ENCODE results near the gene CDYL.

Gene CDYL

DNA sequence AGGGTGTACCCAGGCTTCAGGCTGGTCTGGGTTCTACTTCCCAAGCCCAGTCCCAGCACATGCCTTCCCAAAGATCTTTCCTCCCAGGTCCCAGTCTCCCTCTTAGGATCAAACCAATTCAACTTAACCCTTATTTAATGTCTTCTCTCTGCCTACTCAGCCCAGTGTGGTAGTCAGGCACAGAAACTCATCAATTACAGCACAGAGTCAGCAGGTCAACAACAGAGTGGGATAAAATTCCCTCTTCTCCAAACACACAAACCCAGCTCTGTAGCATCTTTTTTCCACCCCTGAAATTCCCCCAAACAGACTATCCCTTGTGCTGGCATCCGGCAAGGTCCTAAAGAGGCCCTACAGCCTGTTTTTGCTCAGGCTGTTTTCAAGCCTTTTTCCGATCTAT, 47.3 kb upstream of the CDYL start:
- TF ChIP-seq, protein P1, sequence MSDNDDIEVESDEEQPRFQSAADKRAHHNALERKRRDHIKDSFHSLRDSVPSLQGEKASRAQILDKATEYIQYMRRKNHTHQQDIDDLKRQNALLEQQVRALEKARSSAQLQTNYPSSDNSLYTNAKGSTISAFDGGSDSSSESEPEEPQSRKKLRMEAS (IDR thresholded peaks at IDR 0.05) = no peak
- TF ChIP-seq TAF1 (IDR thresholded peaks at IDR 0.05; ENCODE audit: low read depth) (no peak), EGR1 (IDR thresholded peaks at IDR 0.05) (no peak), TEAD4 (IDR thresholded peaks at IDR 0.05) (no peak), CEBPB (IDR thresholded peaks at IDR 0.05) (no peak), EP300 (IDR thresholded peaks at IDR 0.05; ENCODE audit: borderline replicate concordance) (no peak), ZBTB7A (IDR thresholded peaks at IDR 0.05; ENCODE audit: low read depth) (no peak), YY1 (IDR thresholded peaks at IDR 0.05; ENCODE audit: low read depth) (no peak), RAD21 (IDR thresholded peaks at IDR 0.05; ENCODE audit: low read depth) (no peak)
- TF ChIP-seq, protein P2, sequence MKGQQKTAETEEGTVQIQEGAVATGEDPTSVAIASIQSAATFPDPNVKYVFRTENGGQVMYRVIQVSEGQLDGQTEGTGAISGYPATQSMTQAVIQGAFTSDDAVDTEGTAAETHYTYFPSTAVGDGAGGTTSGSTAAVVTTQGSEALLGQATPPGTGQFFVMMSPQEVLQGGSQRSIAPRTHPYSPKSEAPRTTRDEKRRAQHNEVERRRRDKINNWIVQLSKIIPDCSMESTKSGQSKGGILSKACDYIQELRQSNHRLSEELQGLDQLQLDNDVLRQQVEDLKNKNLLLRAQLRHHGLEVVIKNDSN (IDR thresholded peaks at IDR 0.05) = no peak
- TF ChIP-seq, protein P3, sequence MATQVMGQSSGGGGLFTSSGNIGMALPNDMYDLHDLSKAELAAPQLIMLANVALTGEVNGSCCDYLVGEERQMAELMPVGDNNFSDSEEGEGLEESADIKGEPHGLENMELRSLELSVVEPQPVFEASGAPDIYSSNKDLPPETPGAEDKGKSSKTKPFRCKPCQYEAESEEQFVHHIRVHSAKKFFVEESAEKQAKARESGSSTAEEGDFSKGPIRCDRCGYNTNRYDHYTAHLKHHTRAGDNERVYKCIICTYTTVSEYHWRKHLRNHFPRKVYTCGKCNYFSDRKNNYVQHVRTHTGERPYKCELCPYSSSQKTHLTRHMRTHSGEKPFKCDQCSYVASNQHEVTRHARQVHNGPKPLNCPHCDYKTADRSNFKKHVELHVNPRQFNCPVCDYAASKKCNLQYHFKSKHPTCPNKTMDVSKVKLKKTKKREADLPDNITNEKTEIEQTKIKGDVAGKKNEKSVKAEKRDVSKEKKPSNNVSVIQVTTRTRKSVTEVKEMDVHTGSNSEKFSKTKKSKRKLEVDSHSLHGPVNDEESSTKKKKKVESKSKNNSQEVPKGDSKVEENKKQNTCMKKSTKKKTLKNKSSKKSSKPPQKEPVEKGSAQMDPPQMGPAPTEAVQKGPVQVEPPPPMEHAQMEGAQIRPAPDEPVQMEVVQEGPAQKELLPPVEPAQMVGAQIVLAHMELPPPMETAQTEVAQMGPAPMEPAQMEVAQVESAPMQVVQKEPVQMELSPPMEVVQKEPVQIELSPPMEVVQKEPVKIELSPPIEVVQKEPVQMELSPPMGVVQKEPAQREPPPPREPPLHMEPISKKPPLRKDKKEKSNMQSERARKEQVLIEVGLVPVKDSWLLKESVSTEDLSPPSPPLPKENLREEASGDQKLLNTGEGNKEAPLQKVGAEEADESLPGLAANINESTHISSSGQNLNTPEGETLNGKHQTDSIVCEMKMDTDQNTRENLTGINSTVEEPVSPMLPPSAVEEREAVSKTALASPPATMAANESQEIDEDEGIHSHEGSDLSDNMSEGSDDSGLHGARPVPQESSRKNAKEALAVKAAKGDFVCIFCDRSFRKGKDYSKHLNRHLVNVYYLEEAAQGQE (IDR thresholded peaks at IDR 0.05; ENCODE audit: low read depth) = no peak

DNA sequence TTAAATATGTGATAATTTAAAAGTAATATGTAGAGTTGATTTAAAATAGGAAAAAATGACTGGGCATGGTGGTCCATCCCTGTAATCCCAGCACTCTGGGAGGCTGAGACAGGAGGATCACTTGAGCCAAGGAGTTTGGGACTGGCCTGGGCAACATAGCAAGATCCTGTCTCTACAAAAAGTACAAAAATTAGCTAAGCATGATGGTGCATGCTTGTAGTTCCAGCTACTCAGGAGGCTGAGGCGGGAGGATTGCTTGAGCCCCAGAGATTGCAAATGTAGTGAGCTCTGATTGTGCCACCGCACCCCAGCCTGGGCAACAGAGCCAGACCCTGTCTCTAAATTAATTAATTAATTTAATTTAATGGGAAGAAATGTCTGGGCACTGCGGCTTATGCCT, 44.2 kb upstream of the CDYL start:
- TF ChIP-seq, protein P2 (IDR thresholded peaks at IDR 0.05) = no peak
- no peak for TF ChIP-seq ZBTB7A (IDR thresholded peaks at IDR 0.05; ENCODE audit: low read depth)
- TF ChIP-seq CEBPB (IDR thresholded peaks at IDR 0.05) = no peak
- TF ChIP-seq EGR1 (IDR thresholded peaks at IDR 0.05) = no peak
- TF ChIP-seq TEAD4 (IDR thresholded peaks at IDR 0.05) = no peak
- no peak for TF ChIP-seq TCF12 (IDR thresholded peaks at IDR 0.05; ENCODE audit: low read depth)
- TF ChIP-seq FOXM1 (IDR thresholded peaks at IDR 0.05; ENCODE audit: borderline replicate concordance, low read depth) = no peak
- no peak for TF ChIP-seq NFIC (IDR thresholded peaks at IDR 0.05)
- no peak for TF ChIP-seq TAF1 (IDR thresholded peaks at IDR 0.05; ENCODE audit: low read depth)
- TF ChIP-seq, protein P3 (IDR thresholded peaks at IDR 0.05; ENCODE audit: low read depth) = no peak

DNA sequence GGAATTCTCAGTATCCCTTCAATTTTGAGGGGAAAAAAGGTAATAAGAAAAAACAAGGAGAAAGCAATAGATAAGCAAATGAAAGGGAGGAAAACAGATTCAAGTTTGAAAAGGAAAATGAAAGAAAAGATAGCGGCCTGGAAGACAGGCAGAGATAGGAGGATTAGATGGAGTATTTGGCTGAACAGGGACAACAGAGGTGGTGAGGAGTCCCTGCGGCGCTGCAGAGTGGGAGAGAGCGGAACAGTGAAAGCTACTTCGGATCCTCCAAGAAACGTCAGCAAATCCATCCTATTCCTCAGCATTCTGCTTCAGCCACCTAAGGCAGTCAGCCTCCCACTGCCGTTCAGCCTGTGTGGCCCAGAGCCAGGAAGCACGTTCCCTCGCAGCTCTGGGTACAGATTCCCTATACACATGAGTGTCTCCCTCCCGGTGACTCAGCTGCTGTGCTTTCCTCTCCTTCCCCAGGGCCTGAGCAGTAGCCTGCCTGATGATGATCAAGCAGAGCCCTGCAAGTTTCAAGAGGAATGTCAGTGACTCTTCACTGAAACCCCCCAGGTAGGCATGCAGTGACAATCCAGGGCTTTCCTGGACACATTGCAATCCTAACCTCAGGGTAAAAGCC, 43.4 kb upstream of the CDYL start:
- no peak for TF ChIP-seq FOXM1 (IDR thresholded peaks at IDR 0.05; ENCODE audit: borderline replicate concordance, low read depth)
- peak; percentile 41; the same call in 1 of the 2 replicates for TF ChIP-seq NFIC (IDR thresholded peaks at IDR 0.05)
- no peak for TF ChIP-seq ZBTB7A (IDR thresholded peaks at IDR 0.05; ENCODE audit: low read depth)
- TF ChIP-seq EGR1 (IDR thresholded peaks at IDR 0.05) = no peak
- no peak for TF ChIP-seq TAF1 (IDR thresholded peaks at IDR 0.05; ENCODE audit: low read depth)
- TF ChIP-seq EP300 (IDR thresholded peaks at IDR 0.05; ENCODE audit: borderline replicate concordance) = no peak
- TF ChIP-seq, protein P1 (IDR thresholded peaks at IDR 0.05) = peak; percentile 49; the same call in 1 of the 2 replicates
- no peak for TF ChIP-seq CEBPB (IDR thresholded peaks at IDR 0.05)

DNA sequence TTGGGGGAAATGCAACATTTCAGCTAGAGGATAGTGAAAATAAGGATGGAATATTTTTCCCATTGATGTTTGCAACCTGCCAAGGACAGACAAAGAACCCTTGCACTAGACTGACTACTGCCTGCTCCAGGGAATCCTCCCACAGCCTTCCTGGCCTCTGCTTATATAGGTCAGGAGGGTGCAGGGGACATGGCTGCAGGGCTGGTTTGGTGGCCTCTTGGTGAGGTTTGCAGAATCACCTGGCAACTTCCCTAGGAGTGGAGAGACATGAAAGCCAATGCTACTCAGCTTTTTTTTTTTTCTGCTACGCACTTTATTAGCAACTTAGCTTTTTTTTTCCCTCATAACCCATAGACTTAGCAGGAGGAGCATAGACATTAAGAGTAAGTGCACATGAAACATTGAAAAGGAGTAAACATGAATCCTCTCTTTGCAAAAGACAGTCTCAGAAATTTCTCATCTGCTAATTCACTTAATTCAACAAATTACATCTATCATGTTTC, 39.8 kb upstream of the CDYL start:
- TF ChIP-seq, protein P1 (IDR thresholded peaks at IDR 0.05) = no peak
- no peak for TF ChIP-seq FOXM1 (IDR thresholded peaks at IDR 0.05; ENCODE audit: borderline replicate concordance, low read depth)
- TF ChIP-seq, protein P2 (IDR thresholded peaks at IDR 0.05) = no peak
- no peak for TF ChIP-seq TAF1 (IDR thresholded peaks at IDR 0.05; ENCODE audit: low read depth)
- TF ChIP-seq NFIC (IDR thresholded peaks at IDR 0.05) = no peak
- no peak for TF ChIP-seq TCF12 (IDR thresholded peaks at IDR 0.05; ENCODE audit: low read depth)
- TF ChIP-seq YY1 (IDR thresholded peaks at IDR 0.05; ENCODE audit: low read depth) = no peak

DNA sequence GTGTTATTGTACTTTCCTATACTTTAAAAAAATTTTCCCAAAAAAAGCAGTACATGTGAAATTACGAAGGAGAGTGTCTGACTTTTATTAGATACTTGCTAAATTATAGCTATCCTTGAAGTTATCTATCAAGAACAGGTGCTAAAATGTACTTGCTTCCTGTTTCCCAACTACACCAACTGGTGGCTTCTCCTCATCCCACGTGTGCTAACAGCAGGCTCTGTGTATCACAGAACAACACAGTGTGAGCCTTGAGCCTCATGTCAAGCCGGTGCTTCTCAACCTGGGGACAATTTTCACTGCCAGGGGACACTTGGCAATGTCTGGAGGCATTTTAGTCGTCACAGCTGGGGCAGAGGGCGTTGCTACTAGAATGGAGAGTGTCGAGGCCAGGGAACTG, 36.2 kb upstream of the CDYL start:
- no peak for TF ChIP-seq EP300 (IDR thresholded peaks at IDR 0.05; ENCODE audit: borderline replicate concordance)
- no peak for TF ChIP-seq FOXM1 (IDR thresholded peaks at IDR 0.05; ENCODE audit: borderline replicate concordance, low read depth)
- TF ChIP-seq EGR1 (IDR thresholded peaks at IDR 0.05) = no peak
- no peak for TF ChIP-seq CEBPB (IDR thresholded peaks at IDR 0.05)
- no peak for TF ChIP-seq TAF1 (IDR thresholded peaks at IDR 0.05; ENCODE audit: low read depth)
- TF ChIP-seq TCF12 (IDR thresholded peaks at IDR 0.05; ENCODE audit: low read depth) = no peak
- no peak for TF ChIP-seq YY1 (IDR thresholded peaks at IDR 0.05; ENCODE audit: low read depth)
- no peak for TF ChIP-seq CREB1 (IDR thresholded peaks at IDR 0.05; ENCODE audit: low read depth)
- no peak for TF ChIP-seq RAD21 (IDR thresholded peaks at IDR 0.05; ENCODE audit: low read depth)
- TF ChIP-seq, protein P1 (IDR thresholded peaks at IDR 0.05) = no peak
- TF ChIP-seq ZBTB7A (IDR thresholded peaks at IDR 0.05; ENCODE audit: low read depth) = no peak
- no peak for TF ChIP-seq NFIC (IDR thresholded peaks at IDR 0.05)
- TF ChIP-seq, protein P2 (IDR thresholded peaks at IDR 0.05) = no peak
- TF ChIP-seq, protein P3 (IDR thresholded peaks at IDR 0.05; ENCODE audit: low read depth) = no peak
- TF ChIP-seq TEAD4 (IDR thresholded peaks at IDR 0.05) = no peak

All from Ishikawa (cell line).